OCI-LY1 (cell line): ENCODE data around the gene NEK6.

Experiments used
- H2AFZ ChIP-seq: fragments of 200-600 bp; sonication (generic), shearing (Covaris generic); 2 replicates; pipeline ENCODE4 v1.6.0; 2014; ENCODE audit warnings: antibody characterized with exemption, mild to moderate bottlenecking, low read length
- H3F3A ChIP-seq: fragments of 200-600 bp; sonication (generic), shearing (Covaris generic); 2 replicates; pipeline ENCODE4 v1.6.0; 2014; ENCODE audit warnings: mild to moderate bottlenecking, antibody characterized with exemption, low read length, moderate library complexity; ENCODE audit not compliant: insufficient read depth
- H3K27ac ChIP-seq: fragments of 200-600 bp; sonication (generic); 2 replicates; pipeline ENCODE4 v1.5.1; 2014; ENCODE audit warnings: low read length, mixed run types, mild to moderate bottlenecking, low read depth; ENCODE audit not compliant: poor library complexity, severe bottlenecking
- H3K27me3 ChIP-seq: fragments of 200-600 bp; sonication (generic); 2 replicates; pipeline ENCODE4 v1.6.0; 2014; ENCODE audit warnings: antibody characterized with exemption, mild to moderate bottlenecking, low read length, moderate library complexity; ENCODE audit not compliant: insufficient read depth
- H3K36me3 ChIP-seq: fragments of 200-600 bp; sonication (generic); 2 replicates; pipeline ENCODE4 v1.6.1; 2014; ENCODE audit warnings: mild to moderate bottlenecking, antibody characterized with exemption, low read length, moderate library complexity, mixed read lengths; ENCODE audit not compliant: insufficient read depth
- H3K4me1 ChIP-seq: fragments of 200-600 bp; sonication (generic); 2 replicates; pipeline ENCODE4 v1.5.1; 2014; ENCODE audit warnings: mild to moderate bottlenecking, low read length, moderate library complexity; ENCODE audit not compliant: insufficient read depth, severe bottlenecking
- H3K4me2 ChIP-seq: fragments of 200-600 bp; sonication (generic), shearing (Covaris generic); 2 replicates; pipeline ENCODE4 v1.6.1; 2014; ENCODE audit warnings: low read length
- H3K4me3 ChIP-seq: fragments of 200-600 bp; sonication (generic); 2 replicates; pipeline ENCODE4 v1.5.1; 2014; ENCODE audit warnings: low read length, low read depth, mild to moderate bottlenecking, mixed read lengths; ENCODE audit not compliant: poor library complexity, severe bottlenecking
- H3K79me2 ChIP-seq: fragments of 200-600 bp; shearing (Covaris generic); 2 replicates; pipeline ENCODE4 v1.6.1; 2016; ENCODE audit warnings: mixed run types, low read length, mixed read lengths; ENCODE audit not compliant: insufficient read depth
- H3K9ac ChIP-seq: fragments of 200-600 bp; sonication (generic), shearing (Covaris generic); 2 replicates; pipeline ENCODE4 v1.6.1; 2014; ENCODE audit warnings: mild to moderate bottlenecking, low read length, mixed read lengths
- H3K9me2 ChIP-seq: fragments of 200-600 bp; sonication (generic), shearing (Covaris generic); 2 replicates; pipeline ENCODE4 v1.6.1; 2014; ENCODE audit warnings: low read depth, mild to moderate bottlenecking, low read length, mixed read lengths
- H3K9me3 ChIP-seq: fragments of 200-600 bp; shearing (Covaris generic); 2 replicates; pipeline ENCODE4 v1.6.1; 2014; ENCODE audit warnings: low read length, mixed read lengths
- H4K20me1 ChIP-seq: fragments of 200-600 bp; sonication (generic), shearing (Covaris generic); 2 replicates; pipeline ENCODE4 v1.6.0; 2016; ENCODE audit warnings: mild to moderate bottlenecking, low read length; ENCODE audit not compliant: insufficient read depth
- EZH2 ChIP-seq: fragments of 200-600 bp; sonication (generic), shearing (Covaris generic); IDR thresholded peaks from 2 replicates; pipeline ENCODE4 v1.8.0; 2017; ENCODE audit warnings: borderline replicate concordance, mixed run types, mild to moderate bottlenecking, antibody characterized with exemption, low read length, moderate library complexity, mixed read lengths
- TF ChIP-seq, protein P1 (sequence below): fragments of 200-600 bp; sonication (generic), shearing (Covaris generic); IDR thresholded peaks from 2 replicates; pipeline ENCODE4 v1.5.1; 2017; ENCODE audit warnings: mild to moderate bottlenecking, antibody characterized with exemption, low read length, moderate library complexity, mixed read lengths

Gene NEK6

DNA sequence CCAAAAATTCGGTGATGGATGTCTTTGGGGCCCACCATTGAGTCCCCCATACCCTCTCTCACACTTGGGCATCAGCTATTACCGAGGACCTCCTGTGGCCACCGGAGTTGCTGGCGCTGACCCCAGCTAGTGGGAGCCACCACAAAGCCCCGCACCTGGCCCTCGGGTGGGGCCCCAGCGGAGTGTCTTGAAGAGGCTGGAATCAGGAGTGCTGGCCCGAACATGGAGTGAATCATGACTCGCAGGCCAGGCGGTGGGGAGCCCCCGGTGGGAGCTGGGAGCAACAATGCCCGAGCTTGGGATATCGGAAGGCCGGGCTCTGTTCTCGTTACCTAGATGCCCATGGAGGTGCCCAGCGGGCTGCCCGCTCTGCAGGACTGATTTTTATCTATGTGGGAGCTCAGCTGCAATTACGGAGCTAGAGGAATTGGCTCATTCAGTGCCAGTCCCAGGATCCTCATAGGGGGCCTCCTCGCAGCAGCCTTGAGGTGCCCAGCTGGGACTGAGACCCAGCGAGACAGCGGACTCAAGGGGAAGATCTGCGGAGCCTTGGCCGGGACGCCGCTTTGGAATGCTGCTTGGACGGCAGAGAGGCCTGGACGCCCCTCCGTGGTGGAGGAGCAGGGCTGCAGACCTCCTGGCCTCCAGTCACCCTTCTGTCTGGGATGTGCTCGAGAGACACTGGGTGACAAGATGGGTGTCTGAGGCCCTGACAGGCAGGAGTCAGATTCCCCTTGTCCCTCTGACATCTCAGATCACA, 86.7 kb downstream of the NEK6 start:
- H3K9me3 ChIP-seq, result no peaks in the 10 kb centered on the region
- no peak overlapping the region for H3K9ac ChIP-seq
- no peak for TF ChIP-seq EZH2
- TF ChIP-seq, protein P1, sequence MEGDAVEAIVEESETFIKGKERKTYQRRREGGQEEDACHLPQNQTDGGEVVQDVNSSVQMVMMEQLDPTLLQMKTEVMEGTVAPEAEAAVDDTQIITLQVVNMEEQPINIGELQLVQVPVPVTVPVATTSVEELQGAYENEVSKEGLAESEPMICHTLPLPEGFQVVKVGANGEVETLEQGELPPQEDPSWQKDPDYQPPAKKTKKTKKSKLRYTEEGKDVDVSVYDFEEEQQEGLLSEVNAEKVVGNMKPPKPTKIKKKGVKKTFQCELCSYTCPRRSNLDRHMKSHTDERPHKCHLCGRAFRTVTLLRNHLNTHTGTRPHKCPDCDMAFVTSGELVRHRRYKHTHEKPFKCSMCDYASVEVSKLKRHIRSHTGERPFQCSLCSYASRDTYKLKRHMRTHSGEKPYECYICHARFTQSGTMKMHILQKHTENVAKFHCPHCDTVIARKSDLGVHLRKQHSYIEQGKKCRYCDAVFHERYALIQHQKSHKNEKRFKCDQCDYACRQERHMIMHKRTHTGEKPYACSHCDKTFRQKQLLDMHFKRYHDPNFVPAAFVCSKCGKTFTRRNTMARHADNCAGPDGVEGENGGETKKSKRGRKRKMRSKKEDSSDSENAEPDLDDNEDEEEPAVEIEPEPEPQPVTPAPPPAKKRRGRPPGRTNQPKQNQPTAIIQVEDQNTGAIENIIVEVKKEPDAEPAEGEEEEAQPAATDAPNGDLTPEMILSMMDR, result no peak

DNA sequence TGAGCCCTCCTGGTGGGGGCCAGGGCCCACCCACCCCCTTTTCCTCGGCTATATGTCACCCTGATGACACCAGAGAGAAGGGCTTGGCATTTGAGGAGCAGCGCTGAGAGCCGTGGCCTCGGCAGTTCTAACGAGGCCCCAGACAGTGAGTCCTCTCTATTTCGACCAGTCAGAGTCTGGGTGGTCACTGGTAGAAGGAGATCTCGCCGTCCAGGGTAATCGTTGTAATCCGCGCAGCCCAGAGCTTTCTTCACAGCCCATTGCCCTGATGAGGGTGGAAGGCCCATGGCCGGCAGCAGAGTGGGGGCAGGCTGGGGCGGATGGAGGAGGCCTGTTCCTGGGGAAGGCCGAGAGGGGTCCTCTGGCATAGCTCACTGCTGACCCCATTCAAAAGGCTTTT, 87.3 kb downstream of the NEK6 start:
- H3F3A ChIP-seq, result no peaks in the 10 kb centered on the region
- H3K9me3 ChIP-seq, result no peaks in the 10 kb centered on the region
- no peak overlapping the region for H3K4me2 ChIP-seq
- H3K9me2 ChIP-seq, result no peaks in the 10 kb centered on the region
- H3K9ac ChIP-seq, result no peak overlapping the region
- H3K27ac ChIP-seq, result no peak overlapping the region
- no peak overlapping the region for H3K4me3 ChIP-seq
- H3K36me3 ChIP-seq, result no peaks in the 10 kb centered on the region
- H3K4me1 ChIP-seq, result no peaks in the 10 kb centered on the region
- no peaks in the 10 kb centered on the region for H3K27me3 ChIP-seq
- no peak for TF ChIP-seq EZH2
- TF ChIP-seq, protein P1, result no peak
- no peaks in the 10 kb centered on the region for H4K20me1 ChIP-seq
- H2AFZ ChIP-seq, result no peak overlapping the region
- H3K79me2 ChIP-seq, result no peaks in the 10 kb centered on the region

More for the DNA sequence above, 86.7 kb downstream of the NEK6 start:
- Histone ChIP-seq H3K79me2 (no peaks in the 10 kb centered on the region), H3K27me3 (no peaks in the 10 kb centered on the region), H4K20me1 (no peaks in the 10 kb centered on the region), H2AFZ (no peak overlapping the region), H3K9me2 (no peaks in the 10 kb centered on the region), H3K4me3 (no peak overlapping the region), H3K4me1 (no peaks in the 10 kb centered on the region), H3K27ac (no peak overlapping the region), H3F3A (no peaks in the 10 kb centered on the region), H3K4me2 (no peak overlapping the region), H3K36me3 (no peaks in the 10 kb centered on the region)

DNA sequence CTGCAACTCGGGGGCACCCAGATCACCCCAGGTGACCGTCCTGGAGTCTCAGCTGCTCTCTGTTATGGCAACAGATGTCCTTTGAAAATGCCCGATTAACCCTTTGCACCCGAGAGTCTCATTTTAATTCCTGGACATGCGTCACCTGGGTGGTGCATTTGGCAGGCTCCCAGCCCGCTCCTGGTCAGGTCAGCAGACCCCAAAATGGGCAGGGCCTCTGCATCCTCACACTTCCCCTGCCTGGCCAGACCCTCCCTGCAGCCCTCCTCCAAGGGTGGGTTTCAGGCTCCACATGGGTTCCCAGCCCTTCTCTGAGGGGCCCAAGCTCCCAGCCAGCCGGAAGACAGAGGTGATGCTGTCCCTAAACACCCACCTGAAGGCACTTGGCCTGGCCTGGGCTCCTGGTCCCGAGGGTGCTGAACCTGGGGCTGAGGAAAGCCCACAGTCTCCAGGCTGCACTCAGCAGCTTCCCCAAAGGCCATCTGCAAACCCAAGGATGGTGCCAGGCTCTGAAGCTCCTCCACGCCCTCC, 88.1 kb downstream of the NEK6 start:
- Histone ChIP-seq H3K9me3 (no peaks in the 10 kb centered on the region), H3K36me3 (peaks cover 6% of the 10 kb centered on the region; the same call in 1 of the 2 replicates), H3K4me3 (no peak overlapping the region), H3K4me1 (no peaks in the 10 kb centered on the region), H3K9me2 (no peaks in the 10 kb centered on the region), H3K4me2 (no peak overlapping the region), H3K27me3 (no peaks in the 10 kb centered on the region), H4K20me1 (no peaks in the 10 kb centered on the region), H3K9ac (no peak overlapping the region), H3K79me2 (no peaks in the 10 kb centered on the region), H2AFZ (no peak overlapping the region), H3F3A (no peaks in the 10 kb centered on the region), H3K27ac (no peak overlapping the region)
- no peak for TF ChIP-seq EZH2
- TF ChIP-seq, protein P1, result no peak
